Right lobe of liver (tissue), 6 donors: ENCODE results near the gene TNFRSF1B. TPM values are rescaled to one million over a fixed set of nuclear protein-coding genes. Genes with fewer than 3 reads are reported as not detected.

Experiments used
- ATAC-seq, 4 donors: fragments of 200-7000 bp; cut with Tn5 transposase; one replicate each; pipeline ENCODE4 v1.9.1; 2020; ENCODE audit warnings: mild to moderate bottlenecking in 4 of 4, moderate library complexity in 4 of 4
- DNase-seq, 3 donors: peaks; one replicate each; pipeline ENCODE4 v3.0.0-alpha.2; 2020
- H3K27ac ChIP-seq, 3 donors: fragments of 200-600 bp; one replicate each; pipeline ENCODE4 v1.8.0; 2022
- H3K27me3 ChIP-seq, 2 donors: fragments of 200-600 bp; one replicate each; pipeline ENCODE4 v1.8.0; 2022
- H3K36me3 ChIP-seq, 4 donors: fragments of 200-600 bp; sonication (generic) in 1 of 4; one replicate each; pipeline versions ENCODE4 v1.5.1 to v1.8.0; 2017 to 2022; ENCODE audit warnings: control low read depth in 1 of 4
- H3K4me1 ChIP-seq, 4 donors: fragments of 200-600 bp; sonication (generic) in 1 of 4; one replicate each; pipeline versions ENCODE4 v1.5.1 to v1.8.0; 2017 to 2022; ENCODE audit warnings: control low read depth in 1 of 4
- H3K4me3 ChIP-seq, 3 donors: fragments of 200-600 bp; one replicate each; pipeline ENCODE4 v1.8.0; 2022
- H3K9me3 ChIP-seq, 4 donors: fragments of 200-600 bp; sonication (generic) in 1 of 4; one replicate each; pipeline versions ENCODE4 v1.5.1 to v1.8.0; 2017 to 2022; ENCODE audit warnings: control low read depth in 1 of 4
- POLR2A ChIP-seq: fragments of 450-650 bp; IDR thresholded peaks from one replicate; pipeline ENCODE4 v1.6.1; 2017; ENCODE audit warnings: antibody characterized with exemption, mild to moderate bottlenecking
- WGBS: methylation state at CpG from one replicate; pipeline ENCODE4 v1.1.6; 2018; ENCODE audit warnings: low coverage, low lambda C conversion rate; ENCODE audit not compliant: insufficient coverage; ENCODE audit errors: missing lambda C conversion rate; 5-methylcytosine and 5-hydroxymethylcytosine counted together
- intact Hi-C, 2 donors: fragments of 100-400 bp; cut with DNase I; formaldehyde crosslinking; loops; one replicate each; pipeline versions ENCODE4 v1.11.2 to v1.14.1; 2022
- total RNA-seq, 6 experiments: library from RNA; depleted of rRNA in 2 of 6; stranded (reverse); fragments of >200 nt in 2 of 6; fragmentation: NEBNext Ultra II Directional in 3 of 6; extraction: Animal tissue kit (Norgen Biotek cat#: 25700) in 3 of 6; gene quantifications; one replicate each; pipeline versions ENCODE4 v1.1.0 to v1.2.4, GENCODE V29; 2016 to 2023
- TF ChIP-seq, protein P1 (sequence below), 4 donors: fragments of 200-600 bp in 3 of 4; fragments of 450-650 bp in 1 of 4; IDR thresholded peaks; one replicate each; pipeline versions ENCODE4 v1.5.1 to v1.8.0; 2016 to 2022; ENCODE audit warnings: antibody characterized with exemption in 4 of 4, mild to moderate bottlenecking in 2 of 4
- donor health status: DM: no; HTN: yes; CAD: no.
- donor health status: DM: no; HTN: no; CAD: no.
- donor health status: DM: no; HTN: no; CAD: no.
- donor health status: DM: no; HTN: yes; CAD: no.
- donor health status: DM: no; HTN: yes; CAD: no.

Gene TNFRSF1B
- total RNA-seq, 6 experiments from 2014 or later, result 12.9 to 56.9 (median 26.5) TPM

- DNase-seq (no peak), ATAC-seq (peak in 3 of 4 donors; percentile 2 to 6 (median 5))
- Histone ChIP-seq H3K27ac (no peak overlapping the region), H3K9me3 (no peaks in the 10 kb centered on the region), H3K4me3 (no peak overlapping the region), H3K27me3 (no peaks in the 10 kb centered on the region), H3K4me1 (no peaks in the 10 kb centered on the region), H3K36me3 (peaks cover 0 to 3% (median under 1%) of the 10 kb centered on the region in 4 donors)
- intact Hi-C loops, result loop anchor here (2.0 to 5.0 kb wide), 2 partner anchors 83 to 86 kb away; no protein-coding TSS in a partner anchor
- 69% methylated on average over 6 of the region's 6 CpGs for WGBS
- no peak for TF ChIP-seq POLR2A
Observed at GRCh38 chr1:12208271-12208670, 41.5 kb downstream of the TNFRSF1B start.

- H3K9me3 ChIP-seq, result no peaks in the 10 kb centered on the region
- TF ChIP-seq, protein P1, sequence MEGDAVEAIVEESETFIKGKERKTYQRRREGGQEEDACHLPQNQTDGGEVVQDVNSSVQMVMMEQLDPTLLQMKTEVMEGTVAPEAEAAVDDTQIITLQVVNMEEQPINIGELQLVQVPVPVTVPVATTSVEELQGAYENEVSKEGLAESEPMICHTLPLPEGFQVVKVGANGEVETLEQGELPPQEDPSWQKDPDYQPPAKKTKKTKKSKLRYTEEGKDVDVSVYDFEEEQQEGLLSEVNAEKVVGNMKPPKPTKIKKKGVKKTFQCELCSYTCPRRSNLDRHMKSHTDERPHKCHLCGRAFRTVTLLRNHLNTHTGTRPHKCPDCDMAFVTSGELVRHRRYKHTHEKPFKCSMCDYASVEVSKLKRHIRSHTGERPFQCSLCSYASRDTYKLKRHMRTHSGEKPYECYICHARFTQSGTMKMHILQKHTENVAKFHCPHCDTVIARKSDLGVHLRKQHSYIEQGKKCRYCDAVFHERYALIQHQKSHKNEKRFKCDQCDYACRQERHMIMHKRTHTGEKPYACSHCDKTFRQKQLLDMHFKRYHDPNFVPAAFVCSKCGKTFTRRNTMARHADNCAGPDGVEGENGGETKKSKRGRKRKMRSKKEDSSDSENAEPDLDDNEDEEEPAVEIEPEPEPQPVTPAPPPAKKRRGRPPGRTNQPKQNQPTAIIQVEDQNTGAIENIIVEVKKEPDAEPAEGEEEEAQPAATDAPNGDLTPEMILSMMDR (IDR thresholded peaks at IDR 0.05), result peak; percentile 91 to 95 (median 94)
- no peak for TF ChIP-seq POLR2A
- peak; percentile 79 to 88 (median 84) for DNase-seq
- peak; percentile 88 to 92 (median 90) for ATAC-seq
- intact Hi-C loops, result loop anchor here (2.0 to 5.0 kb wide), 2 partner anchors 84 to 87 kb away; no protein-coding TSS in a partner anchor
- 36% methylated on average over 4 of the region's 14 CpGs for WGBS
- no peaks in the 10 kb centered on the region for H3K4me1 ChIP-seq
- no peak overlapping the region for H3K27ac ChIP-seq
- no peak overlapping the region for H3K4me3 ChIP-seq
- no peaks in the 10 kb centered on the region for H3K27me3 ChIP-seq
- H3K36me3 ChIP-seq, result peaks cover 0 to 3% (median 0%) of the 10 kb centered on the region in 4 donors
Observed at GRCh38 chr1:12208764-12209494, 42.1 kb downstream of the TNFRSF1B start.

DNA sequence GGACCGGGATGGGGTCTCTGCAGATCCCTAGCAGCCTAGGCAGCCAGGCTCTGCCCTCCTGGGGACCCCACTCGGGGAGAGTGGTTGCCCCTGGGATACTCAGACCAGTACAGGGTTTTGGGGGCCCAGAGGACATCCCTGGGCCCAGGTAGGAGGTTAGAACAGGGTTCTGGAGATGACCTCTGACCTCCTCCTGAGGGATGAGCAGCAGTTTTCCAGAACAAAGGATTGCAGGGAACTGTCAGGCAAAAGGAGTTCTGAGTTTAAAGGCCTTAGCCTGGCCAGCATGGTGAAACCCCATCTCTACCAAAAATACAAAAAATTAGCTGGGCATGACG, 42.7 kb downstream of the TNFRSF1B start:
- H3K27me3 ChIP-seq, result no peaks in the 10 kb centered on the region
- no peak for DNase-seq
- peak in 2 of 4 donors; percentile 4 to 12 for ATAC-seq
- TF ChIP-seq, protein P1 (IDR thresholded peaks at IDR 0.05), result no peak
- TF ChIP-seq POLR2A, result no peak
- H3K4me3 ChIP-seq, result no peak overlapping the region
- H3K9me3 ChIP-seq, result no peaks in the 10 kb centered on the region
- WGBS, result 57% methylated on average over 1 of the region's 3 CpGs
- peaks cover 0 to 3% (median 0%) of the 10 kb centered on the region in 4 donors for H3K36me3 ChIP-seq
- intact Hi-C loops, result loop anchor here (2.0 to 5.0 kb wide), 2 partner anchors 85 to 87 kb away; no protein-coding TSS in a partner anchor
- no peaks in the 10 kb centered on the region for H3K4me1 ChIP-seq
- H3K27ac ChIP-seq, result no peak overlapping the region

DNA sequence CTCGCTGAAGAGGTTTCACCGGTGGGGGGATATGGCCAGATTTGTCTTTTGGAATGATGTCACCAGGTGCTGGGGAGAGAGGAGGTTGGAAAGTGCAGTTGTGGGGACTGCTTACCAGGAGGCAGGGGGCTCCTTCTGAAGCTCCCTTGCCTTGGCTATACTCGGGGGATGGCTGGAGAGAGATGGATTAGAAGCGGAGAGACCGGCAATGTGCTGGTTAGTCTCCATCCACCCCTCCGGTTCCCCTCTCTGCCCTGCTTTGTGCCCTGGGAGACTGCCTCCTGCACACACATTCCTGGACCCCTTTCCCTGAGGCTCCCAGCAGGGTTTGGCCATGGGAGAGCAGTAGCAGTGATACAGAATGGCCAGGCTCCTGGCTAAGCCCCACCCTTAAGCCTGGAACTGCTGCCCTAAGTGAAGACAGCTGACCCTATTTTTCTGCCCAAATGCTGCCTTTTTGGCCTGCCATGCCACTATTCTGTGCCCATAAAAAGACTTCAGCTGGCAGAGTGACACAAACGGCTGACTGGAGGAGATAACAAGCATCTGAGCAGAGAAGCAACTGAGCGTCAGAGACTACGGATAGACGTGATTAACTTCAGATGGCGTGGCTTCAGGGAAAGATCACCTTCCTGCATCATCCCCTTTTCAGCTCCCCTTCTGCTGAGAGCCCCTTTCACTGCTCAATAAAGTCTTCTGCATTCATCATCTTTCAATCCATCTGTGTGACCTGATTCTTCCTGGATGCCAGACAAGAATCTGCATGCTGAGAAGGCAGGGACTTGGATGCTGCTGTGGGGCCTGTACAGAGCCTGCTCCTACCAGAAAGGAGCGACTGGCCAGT, 48.5 kb downstream of the TNFRSF1B start:
- DNase-seq (peak in 1 of 3 donors; percentile 16), ATAC-seq (no peak)

More for the DNA sequence above, 48.5 kb downstream of the TNFRSF1B start:
- Histone ChIP-seq H3K4me3 (no peak overlapping the region), H3K9me3 (no peaks in the 10 kb centered on the region), H3K27ac (no peak overlapping the region), H3K4me1 (no peaks in the 10 kb centered on the region), H3K36me3 (no peaks in the 10 kb centered on the region), H3K27me3 (no peaks in the 10 kb centered on the region)
- 72% methylated on average over 6 of the region's 12 CpGs for WGBS
- intact Hi-C loops, result no loop called here
- no peak for TF ChIP-seq POLR2A
- TF ChIP-seq, protein P1 (IDR thresholded peaks at IDR 0.05), result no peak
